Measurements from ENCODE around the gene SCG3.

Gene SCG3

DNA sequence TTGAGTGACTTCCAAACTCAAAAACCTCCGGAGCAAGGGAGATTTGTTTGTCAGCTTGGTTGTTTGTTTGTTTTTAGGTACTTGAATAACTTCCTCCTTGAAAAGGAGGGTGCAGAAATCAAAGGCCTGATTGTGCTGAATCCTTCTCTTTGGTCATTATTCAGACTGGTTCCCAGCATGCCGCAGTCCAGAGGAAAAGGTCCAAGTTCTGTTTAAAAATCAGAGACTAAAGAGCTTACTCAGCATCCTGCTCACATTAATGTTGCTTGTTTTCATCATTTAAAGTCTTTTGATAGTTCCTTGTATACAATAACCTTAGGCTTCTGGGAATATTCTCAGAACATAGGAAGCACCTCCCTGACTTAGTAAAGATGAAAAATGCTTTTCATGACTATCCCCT, 982 bp upstream of the SCG3 start:
- DNase-seq, result no peak

DNA sequence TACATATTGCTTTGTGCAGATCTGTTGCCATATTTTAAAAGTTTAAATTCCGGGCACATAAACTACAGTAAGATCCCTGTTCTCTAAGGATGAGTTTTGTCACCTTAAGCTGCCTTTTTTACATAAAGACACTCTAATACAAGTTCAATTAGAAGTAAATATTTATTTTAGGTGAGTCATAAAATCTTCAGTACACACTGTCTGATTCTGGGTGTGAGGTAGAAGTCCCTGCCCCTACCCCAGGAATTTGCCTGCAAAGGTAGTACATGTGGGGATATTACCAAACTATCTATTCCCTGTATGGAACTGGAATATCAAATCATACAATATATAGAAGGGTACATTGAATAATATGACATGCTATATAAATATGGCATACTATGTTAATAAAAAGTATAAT, 6.3 kb downstream of the SCG3 start:
- no peak for DNase-seq

DNA sequence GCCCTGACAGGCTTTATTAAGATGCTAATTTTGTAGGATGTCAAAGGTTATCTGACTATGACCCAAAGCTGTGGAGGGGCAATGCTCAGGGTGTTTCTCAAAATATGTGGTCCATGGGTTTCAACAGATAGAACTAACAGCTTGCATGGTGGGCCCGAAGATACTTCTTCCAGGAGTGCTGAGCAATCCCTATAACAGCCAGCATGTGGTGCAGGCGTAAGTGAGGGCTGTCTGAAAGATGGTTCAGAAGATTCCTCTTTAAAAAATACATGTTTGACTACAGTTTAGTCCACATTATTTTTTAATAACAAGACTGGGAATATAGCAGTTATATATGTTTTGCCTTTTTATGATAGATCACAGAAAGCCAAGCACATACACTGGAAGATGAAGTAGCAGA, 7.6 kb downstream of the SCG3 start:
- DNase-seq, result no peak

DNA sequence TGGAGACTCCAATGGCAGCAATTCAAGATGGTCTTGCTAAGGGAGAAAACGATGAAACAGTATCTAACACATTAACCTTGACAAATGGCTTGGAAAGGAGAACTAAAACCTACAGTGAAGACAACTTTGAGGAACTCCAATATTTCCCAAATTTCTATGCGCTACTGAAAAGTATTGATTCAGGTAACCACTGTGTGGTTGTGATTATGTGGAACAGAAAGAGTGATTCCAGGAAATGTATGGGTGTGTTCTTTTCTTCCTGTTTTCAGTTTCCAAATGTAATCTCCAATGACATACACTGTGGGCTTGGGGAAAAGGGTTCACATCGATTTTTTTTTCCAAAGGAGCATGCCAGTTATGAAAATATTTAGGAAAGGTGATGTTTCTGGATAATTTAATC, 10.9 kb downstream of the SCG3 start:
- DNase-seq, result no peak

DNA sequence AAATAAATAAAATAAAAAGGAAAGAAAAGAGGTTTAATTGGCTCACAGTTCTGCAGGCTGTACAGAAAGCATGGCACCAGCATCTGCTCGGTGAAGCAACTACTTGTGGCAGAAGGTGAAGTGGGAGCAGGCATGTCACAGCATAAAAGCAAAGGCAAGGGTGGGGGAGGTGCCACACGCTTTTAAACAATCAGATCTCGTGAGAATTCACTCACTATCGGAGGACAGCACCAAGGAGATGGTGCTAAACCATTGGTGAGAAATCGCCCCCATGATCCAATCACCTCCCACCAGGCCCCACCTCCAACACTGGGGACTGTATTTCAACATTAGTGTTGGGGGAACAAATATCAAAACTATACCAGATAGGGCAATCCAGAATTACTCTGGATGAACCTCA, 15.3 kb downstream of the SCG3 start:
- no peak for DNase-seq

DNA sequence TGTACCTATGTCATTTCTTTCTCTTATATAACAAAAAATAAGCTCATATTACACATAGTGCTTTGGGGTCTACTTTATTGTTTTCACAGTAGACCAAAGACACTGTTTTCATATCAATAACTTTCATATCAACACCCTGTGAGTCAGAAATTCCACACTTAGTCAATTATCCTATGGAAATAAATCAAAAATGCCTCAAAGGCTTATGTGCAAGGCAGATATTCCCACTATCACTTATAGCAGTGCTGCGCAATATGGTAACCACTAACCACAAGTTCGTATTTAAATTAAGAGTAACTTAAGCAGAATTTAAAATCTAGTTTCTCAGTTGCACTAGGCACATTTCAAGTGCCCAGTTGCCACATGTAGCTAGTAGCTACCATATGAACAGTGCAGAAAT, 15.9 kb downstream of the SCG3 start:
- DNase-seq, result no peak

DNA sequence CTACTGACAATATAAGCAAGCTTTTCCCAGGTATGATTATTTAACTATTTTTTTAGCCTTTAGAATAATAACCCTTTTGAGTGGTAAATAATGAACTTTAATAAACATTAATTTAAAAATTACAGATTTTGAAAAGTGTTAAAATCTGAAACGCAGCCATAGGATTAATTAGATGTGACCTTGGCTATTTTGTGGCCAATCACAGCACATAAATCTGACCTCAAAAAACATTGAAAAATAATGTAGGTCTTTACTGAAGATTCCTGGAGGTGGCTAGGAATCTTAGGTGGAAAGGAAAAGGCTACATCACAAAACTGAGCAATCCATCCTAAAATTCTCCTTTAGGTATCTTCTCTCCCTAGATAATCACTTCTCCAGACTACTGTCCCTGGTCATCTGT, 18.1 kb downstream of the SCG3 start:
- no peak for DNase-seq

DNA sequence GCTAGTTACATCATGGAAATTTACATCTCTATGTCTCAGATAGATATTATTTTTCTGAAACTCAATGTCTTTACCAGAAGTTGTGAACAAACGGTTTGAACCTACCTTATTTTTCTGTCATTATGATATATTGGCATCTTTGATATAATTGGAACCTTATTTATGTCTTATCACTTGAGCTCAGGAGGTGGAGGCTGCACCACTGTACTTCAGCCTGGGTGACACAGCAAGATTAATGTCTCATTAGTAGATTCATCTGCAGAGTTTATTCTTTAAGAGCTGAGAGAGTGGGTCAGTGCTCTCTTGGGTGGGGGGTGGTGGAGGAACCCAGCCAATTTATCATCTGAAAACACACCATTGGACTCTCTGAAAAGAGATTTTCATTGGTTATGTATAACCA, 21.4 kb downstream of the SCG3 start:
- DNase-seq, result no peak

DNA sequence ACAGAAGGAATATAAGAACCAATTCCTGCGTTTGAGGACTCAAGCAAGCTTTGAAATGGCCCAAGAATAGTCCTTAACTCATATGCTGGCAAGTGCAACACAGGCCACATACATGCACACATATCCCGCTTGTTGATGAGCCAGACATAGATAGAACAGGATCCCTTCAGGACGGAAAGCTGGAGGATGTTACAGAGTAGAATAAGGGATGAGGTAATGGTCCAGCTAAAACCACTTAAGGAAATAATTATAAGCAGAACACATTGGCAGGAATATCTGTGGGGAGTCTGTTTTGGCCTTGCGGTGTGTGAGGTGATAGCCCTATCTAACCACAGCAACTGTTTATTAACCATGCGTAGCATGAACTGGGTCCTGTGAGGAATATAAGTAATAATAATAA, 25.0 kb downstream of the SCG3 start:
- DNase-seq, result no peak

DNA sequence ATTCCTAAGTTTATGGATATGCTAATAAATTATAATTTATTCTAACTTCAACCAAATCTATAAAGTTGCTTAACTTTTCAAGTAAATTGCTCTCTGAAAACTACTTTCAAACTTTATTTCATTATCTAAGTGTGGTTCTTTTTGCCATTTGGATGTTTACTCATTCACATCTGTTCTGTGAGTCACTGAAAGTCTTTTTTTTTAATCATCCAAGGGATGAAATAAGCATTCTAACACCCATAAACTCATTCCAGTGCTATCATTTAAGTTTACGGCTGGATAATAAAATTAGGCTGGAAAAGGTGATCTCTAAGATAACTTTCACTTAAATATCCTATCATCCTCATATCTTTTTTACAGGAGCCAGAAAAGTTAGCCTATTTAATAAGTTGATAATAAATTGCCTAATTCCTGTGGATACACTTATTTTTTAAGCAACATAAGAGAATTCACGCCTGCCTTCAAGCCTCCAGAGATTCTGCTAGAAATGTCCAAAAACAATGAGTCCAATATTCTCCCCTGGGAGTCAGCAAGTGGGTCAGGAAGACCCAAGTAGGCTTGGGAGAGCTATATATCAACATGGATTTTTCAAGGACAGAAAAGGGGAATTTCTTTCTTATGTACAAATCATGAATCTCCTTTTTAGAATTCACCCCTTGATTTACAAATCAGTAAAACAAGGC, 25.8 kb downstream of the SCG3 start:
- DNase-seq, result no peak

DNA sequence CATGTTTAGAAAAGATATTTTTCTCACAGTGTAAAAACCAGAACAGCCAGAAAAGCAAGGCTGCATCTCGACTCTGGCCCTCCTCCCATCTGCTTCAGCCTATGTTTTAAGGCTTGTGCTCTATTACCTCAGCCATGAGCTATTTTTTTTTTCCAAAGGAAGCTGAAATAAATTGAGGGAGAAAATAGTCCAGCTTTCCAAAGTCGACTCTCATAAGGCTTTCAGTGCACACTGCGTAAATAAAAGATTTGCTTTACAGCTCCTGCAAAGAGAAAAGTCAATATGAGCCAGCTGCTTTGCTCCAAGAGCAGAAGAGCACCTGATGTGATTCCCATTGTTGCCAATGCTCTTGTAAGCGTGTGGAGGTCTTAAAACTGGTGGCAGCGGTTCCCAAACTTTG, 26.7 kb downstream of the SCG3 start:
- DNase-seq, result peak; percentile 19

DNA sequence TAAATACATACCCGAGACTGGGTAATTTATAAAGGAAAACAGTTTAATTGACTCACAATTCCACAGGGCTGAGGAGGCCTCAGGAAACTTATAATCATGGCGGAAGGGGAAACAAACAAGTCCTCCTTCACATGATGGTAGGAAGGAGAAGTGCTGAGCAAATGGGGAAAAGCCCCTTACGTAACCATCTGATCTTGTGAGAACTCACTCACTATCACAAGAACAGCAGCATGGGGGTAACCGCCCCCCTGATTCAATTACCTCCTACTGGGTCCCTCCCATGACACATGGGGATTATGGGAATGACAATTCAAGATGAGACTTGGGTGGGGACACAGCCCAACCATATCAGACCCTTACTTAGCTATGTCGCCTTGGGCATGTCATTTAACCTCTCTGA, 27.7 kb downstream of the SCG3 start:
- DNase-seq, result no peak

DNA sequence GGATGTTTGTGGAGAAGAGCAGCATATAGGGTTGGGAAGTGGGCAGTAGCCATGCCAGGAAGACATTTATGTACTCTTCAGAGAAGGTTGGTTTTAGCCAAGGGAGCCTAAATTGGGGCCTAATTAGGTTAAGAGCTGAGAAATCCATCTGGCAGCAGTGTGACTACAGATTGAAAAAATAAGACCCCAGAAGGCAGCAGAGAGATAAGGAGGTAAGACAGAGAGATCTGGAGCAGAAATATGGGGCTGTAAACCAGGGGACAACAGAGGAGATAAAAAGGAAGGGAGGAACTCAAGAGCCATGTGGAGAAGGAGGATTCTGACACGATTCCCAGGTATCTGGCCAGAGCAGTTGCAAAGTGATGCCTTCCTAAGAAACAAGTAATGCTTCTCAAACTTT, 32.9 kb downstream of the SCG3 start:
- DNase-seq, result no peak

DNA sequence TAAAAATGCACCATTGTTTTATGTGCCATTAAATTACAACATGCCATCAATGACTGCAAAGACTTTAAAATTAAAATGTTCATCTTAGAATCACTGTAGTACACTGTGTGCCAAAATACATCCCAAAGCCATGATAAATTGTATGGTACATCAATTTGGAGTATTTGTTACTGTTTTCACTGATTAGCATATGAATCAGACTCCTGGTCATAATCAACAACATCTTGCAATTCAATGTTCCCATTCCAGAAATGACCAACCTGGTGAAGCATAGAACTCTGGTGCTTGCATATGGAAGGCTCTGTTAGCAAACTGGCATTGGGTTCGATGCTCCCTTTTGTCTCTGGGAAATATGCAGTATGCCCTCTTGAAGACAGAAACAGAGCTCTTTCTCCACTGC, 33.6 kb downstream of the SCG3 start:
- no peak for DNase-seq

DNA sequence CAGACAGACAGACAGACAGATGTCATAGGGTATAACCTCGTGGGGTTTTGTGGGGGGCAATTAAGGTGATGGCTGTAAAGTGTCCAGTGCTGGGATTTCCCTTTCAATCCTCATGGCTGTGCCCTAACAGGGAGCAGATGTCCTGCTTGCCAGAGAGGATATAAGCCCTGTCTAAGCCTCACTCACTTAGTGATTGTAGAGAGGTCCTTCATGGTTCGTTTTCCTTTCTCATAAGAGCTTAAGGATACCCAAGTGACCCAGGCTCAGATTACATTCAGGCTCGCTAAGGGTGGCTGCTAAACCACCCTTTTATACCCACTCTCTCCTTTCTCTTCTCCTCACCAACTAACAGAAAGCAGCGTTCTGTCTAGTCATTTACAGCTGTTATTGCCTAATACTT, 36.9 kb downstream of the SCG3 start:
- DNase-seq, result peak; percentile 23

DNA sequence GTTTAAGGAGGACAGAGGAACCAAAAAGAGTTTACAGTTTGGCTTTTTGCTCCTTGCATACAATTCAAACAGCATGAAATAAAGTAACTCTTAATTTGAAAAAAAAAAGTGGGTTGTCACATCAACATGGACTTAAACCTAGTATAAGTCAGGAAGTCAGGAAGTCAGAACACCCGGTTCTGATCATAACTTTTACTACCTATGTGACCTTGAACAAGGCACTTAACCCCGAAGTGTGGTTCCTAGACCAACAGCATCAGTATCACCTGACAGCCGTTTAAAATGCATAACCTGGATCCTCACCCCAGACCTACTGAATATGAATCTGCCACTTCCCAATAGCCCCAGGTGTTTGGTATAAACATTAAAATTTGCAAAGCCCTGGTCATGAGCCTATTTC, 37.4 kb downstream of the SCG3 start:
- DNase-seq, result no peak

DNA sequence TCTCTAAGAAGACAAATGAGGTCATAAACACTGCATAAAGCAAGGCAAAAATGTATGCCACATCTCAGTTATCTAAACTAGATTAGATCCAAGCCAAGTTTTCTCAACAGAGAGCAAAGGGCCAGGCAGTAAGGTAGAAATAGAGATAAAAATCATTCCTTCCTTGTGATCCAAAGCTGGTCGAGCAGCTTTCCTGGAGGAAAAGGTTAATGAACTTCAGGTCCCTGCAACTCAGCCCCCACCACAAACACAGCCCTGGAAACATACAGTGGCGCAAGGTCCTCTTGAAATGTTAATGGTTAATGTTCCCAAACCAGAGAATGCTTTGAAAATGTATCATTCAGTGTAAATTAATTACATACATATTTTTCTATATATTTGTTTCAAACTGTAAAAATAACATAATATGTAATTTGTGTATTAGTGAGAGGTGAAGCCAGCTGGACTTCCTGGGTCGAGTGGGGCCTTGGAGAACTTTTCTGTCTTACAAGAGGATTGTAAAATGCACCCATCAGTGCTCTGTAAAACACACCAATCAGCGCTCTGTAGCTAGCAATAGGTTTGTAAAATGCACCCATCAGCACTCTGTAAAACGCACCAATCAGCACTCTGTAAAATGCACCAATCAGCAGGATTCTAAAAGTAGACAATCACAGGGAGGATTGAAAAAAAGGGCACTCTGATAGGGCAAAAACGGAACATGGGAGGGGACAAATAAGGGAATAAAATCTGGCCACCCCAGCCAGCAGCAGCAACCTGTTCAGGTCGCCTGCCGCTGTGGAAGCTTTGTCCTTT, 39.1 kb downstream of the SCG3 start:
- no peak for DNase-seq

DNA sequence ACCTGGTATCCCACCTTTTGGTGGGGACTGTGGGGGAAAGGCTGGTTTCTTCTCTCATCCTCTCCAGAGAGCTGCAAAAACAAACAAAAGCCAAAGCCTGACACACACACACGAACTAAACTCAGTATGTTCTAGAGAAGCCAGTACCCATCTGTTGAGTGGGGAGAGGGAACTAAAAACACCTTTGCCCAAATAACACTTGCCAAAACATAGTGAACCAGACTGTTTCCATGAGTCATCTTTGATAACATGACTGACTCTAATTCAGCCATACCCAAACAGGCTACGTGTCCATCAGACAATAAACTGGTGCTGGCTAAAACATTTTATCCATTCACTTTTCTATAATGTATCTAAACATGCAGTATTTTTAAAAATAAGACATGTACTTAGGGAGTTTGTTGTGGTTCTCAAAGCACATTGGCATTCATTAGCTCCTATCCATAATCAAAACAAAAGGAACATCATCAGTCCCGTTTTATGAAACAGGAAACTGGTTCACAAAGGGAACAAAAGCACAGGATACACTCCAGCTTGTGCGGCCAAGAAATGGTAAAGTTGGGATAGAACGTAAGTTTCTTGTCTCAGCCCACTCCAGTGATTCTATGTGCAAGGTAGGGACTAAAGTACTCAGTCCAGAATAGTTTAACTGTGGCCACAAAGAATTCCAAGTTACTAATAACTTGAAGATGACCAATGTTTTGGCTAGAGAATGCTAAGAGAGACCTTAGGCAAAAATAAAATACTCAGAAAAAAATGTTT, 40.1 kb downstream of the SCG3 start:
- DNase-seq, result no peak

DNA sequence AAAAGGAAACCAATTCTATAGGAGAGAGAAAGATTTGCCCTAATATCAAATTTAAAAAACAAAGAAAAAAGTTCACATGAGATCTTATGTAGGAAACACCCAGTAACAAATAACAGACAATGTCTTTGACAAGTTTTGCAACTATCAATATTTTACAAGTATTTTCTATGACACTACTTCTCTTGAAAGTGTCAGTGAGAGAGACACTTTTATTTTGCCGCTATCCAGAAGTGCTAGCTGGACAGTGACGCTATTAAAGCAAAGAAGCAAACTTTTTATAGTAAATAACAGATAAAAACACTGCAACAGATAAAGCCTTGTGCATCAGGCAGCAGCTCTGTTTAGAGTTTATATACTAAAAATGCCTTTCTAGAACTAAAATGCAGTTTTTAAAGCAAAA, 42.9 kb downstream of the SCG3 start:
- DNase-seq, result no peak

DNA sequence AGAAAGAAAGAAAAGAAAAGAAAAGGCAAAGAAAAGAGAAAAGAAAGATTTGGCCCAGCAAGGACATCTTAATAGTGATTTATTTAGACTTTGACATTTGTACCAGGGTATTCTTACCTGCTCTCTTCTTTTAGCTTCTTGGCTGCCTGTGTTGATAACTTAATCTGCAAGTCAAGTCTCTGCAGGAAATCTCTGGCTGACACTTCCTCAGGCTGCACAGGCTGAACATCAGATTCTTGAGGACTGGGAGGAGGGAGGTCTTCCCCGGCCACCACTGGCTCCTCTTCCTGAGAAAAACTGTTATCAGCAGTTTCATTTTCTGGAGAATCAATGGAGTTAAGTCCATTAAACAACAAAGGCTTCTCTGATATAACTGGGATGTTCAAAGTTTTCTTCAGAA, 43.4 kb downstream of the SCG3 start:
- DNase-seq, result no peak

DNA sequence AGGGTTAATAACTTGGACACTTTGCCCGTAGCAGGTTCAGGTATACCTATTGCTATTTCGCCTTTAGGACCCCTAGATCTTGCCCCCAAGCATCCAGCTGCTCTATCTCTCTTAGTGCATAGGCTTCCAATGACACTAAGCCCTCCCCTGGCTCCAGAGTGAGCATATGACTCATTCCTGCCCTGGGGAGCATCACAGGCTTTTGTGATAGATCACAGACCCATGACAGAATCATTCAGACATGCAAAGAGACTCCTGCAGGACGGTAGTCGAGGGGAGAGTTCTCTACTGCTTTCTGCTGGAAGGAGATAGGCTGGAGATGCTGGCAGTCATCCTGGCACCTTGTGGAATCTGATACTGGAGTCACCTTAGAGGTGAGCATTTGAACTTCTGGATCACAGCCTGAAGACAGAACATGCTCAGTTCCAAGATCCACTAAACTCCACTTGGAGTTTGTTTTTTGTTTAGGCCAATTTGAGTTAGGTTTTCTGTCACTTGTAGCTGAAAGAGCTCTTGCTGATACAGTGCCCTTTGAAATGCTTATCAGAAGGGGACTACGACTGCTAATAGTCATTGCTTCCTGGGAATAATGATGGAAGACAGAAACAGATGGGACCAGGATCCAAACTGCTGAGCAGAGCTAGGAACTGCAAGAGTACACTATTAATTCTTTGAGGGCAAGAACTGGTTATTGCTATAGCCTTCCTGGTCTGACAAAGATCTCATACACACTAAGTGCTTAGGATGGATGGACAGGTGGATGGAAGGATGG, 45.2 kb downstream of the SCG3 start:
- peak; percentile 67 for DNase-seq

DNA sequence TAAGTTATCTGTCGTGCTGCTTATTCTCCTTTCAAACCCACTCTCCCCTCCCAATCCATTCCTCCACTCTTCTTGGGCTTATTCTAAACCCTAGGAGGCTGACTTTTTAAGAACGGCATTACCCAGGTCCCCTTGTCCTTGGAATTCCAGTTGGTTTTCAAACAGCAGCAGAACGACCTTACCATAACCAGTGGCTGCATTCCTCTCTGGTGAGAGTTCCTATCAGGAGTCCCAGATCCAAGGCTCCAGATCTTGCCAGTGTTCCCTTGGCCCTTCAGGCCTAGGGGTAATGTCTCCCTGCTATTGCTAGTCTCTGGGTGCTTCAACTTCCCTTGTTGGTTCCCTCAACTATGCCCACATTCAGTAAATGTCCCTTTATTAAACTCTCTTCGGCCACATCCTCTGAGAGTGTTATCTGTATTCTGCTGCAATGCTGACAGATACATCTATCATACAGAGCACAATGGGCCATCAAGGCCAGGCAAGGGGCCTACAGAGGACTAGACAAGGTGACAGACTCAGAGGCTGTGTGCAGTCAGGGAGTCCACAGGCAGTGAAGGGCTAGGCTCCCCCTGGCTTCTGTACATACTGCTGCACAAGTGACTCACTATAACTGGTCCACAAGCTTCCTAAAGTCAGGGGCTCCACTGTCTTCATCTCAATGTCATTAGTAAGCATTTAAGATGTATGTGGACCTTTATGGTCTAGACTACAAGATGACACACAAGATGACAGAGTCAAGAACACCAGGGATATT, 46.0 kb downstream of the SCG3 start:
- no peak for DNase-seq
